Breast epithelium (tissue), 3 donors: Measurements from ENCODE around the gene LPP.

Source experiments
- CTCF ChIP-seq, 3 donors: fragments of 450-650 bp; IDR thresholded peaks; one replicate each; pipeline ENCODE4 v1.5.1; 2016 to 2017; ENCODE audit warnings: antibody characterized with exemption in 3 of 3, mild to moderate bottlenecking in 3 of 3, moderate library complexity in 3 of 3
- POLR2A ChIP-seq: fragments of 450-650 bp; IDR thresholded peaks from one replicate; pipeline ENCODE4 v1.6.1; 2016; ENCODE audit warnings: antibody characterized with exemption, mild to moderate bottlenecking, moderate library complexity
- POLR2AphosphoS5 ChIP-seq, 3 donors: sonication (generic); formaldehyde crosslinking; IDR thresholded peaks; one replicate each; pipeline ENCODE4 v1.6.1; 2017; ENCODE audit warnings: antibody characterized with exemption in 3 of 3

GRCh38 chr3:188123170-188123905 is 30.6 kb upstream of the LPP start:
- TF ChIP-seq CTCF (IDR thresholded peaks at IDR 0.05) (no peak), POLR2A (no peak), POLR2AphosphoS5 (IDR thresholded peaks at IDR 0.05) (no peak)
